ENCODE data around the gene LZTS3.

Gene LZTS3

DNA sequence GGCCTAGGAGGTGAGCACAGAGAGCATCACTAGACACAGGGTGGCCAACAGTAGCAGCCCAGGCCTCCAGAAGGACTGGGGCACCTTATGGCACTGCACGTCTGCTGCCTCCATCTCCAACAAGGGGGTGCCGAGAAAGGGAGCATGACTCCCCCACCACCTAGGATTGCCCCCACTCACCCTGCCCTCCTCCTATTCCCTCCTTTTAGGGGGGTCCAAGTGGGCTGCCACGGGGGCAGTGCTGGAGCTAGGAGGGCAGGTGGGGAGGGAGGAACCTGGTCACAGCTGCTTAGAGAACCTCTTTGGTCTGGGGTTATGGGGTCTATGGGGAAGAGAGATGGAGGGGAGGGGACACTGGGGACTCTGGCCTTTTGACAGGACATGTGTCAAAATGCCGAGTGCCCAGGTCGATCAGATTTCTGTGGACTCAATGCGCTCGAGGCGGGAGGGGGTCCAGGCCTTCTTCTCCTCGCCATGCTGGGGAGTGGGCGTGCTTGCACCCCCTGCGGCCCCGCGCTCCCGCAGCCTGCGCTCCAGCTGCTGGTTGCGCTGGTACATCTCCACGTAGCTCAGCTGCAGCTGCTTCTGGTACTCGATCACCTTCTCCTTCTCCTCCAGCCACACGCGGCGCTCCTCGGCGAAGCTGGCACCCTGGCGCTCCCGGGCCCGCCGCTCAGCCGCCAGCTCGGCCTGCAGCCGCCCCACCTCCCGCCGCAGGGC is 9.1 kb downstream of the LZTS3 start:
- Histone ChIP-seq H3K4me3 (ENCODE audit: low read depth, low read length) (no peak overlapping the region), H3K36me3 (ENCODE audit: control insufficient read depth in 2 of 2, insufficient read depth in 1 of 2, low read length in 2 of 2) (peaks cover 0 to 2% of the 10 kb centered on the region in 2 experiments; a peak in 1 of 3 replicates), H3K4me1 (ENCODE audit: control insufficient read depth, insufficient read depth, low read length) (no peaks in the 10 kb centered on the region), H3K27ac (ENCODE audit: extremely low read depth, low read depth, low read length) (no peak overlapping the region), H3K9me3 (ENCODE audit: control insufficient read depth, insufficient read depth, low read depth, low read length) (no peaks in the 10 kb centered on the region)
- POLR2A ChIA-PET, result no interaction called here
- TF ChIP-seq ZNF530 (tag by site-specific recombination; IDR thresholded peaks at IDR 0.05; ENCODE audit: low read depth), result no peak
- TF ChIP-seq GLI4 (tag by site-specific recombination; IDR thresholded peaks at IDR 0.05), result no peak
- TF ChIP-seq GLIS2 (tag by site-specific recombination; IDR thresholded peaks at IDR 0.05), result peak; percentile 44
- CTCF ChIA-PET, result no interaction called here

DNA sequence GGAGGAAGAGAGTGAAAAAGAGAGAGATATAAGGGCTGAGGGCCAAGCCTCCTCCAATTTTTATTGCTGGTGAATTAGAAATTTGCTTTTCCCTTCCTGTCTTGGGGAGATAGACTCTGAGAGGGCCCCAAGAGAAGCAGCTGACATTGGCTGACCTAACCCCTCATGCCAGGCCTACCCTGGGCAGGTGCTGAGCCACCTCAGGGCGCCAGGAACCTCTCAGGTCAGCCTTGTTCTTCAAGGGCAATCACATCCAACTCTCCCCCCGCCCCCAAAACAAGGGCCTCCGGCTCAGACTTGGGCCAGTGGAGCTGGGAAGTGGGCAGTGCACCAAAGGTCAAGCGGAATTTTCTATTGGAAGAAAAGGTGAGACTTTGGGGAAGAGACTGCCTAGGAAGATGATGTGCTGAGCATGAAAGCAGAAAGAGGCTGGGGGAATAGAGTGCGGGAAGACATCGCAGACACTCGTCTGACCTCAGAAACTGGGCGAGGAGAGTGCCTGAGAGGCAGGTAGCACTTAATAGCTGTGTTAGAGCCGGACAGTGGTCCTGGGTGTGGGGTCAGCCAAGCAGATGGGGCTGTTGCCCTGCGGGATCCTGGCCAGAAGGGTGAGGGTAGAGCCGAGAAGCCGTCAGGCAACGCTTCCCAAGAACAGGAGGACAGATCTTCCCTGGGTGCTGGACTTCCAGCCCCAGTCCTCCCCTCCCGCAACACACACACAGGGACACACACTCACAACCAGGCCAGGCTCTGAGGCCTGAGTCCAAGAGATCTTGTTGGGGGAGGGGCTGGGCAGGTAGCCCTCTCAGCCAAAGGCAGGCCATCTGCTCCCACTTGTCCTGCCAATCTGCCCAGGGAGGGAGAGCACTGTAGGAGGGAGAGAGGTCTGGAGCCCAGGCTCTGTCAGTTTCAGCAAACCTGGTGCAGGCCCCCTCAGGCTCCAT is 10.0 kb downstream of the LZTS3 start:
- CTCF ChIA-PET, result interaction anchor here (0.7 kb wide), 1 partner anchor 87 kb away, joined by 3 read pairs; no protein-coding TSS in a partner anchor
- no peak overlapping the region for H3K4me3 ChIP-seq (ENCODE audit: low read depth, low read length)
- no peak for TF ChIP-seq ZNF391 (tag by site-specific recombination; IDR thresholded peaks at IDR 0.05; ENCODE audit: borderline replicate concordance, low read depth)
- TF ChIP-seq, protein P1, sequence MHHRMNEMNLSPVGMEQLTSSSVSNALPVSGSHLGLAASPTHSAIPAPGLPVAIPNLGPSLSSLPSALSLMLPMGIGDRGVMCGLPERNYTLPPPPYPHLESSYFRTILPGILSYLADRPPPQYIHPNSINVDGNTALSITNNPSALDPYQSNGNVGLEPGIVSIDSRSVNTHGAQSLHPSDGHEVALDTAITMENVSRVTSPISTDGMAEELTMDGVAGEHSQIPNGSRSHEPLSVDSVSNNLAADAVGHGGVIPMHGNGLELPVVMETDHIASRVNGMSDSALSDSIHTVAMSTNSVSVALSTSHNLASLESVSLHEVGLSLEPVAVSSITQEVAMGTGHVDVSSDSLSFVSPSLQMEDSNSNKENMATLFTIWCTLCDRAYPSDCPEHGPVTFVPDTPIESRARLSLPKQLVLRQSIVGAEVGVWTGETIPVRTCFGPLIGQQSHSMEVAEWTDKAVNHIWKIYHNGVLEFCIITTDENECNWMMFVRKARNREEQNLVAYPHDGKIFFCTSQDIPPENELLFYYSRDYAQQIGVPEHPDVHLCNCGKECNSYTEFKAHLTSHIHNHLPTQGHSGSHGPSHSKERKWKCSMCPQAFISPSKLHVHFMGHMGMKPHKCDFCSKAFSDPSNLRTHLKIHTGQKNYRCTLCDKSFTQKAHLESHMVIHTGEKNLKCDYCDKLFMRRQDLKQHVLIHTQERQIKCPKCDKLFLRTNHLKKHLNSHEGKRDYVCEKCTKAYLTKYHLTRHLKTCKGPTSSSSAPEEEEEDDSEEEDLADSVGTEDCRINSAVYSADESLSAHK (tag by site-specific recombination; IDR thresholded peaks at IDR 0.05), result 0 out of 2 replicates have a peak, but pooled peaks have one; percentile 31
- TF ChIP-seq, protein P2, sequence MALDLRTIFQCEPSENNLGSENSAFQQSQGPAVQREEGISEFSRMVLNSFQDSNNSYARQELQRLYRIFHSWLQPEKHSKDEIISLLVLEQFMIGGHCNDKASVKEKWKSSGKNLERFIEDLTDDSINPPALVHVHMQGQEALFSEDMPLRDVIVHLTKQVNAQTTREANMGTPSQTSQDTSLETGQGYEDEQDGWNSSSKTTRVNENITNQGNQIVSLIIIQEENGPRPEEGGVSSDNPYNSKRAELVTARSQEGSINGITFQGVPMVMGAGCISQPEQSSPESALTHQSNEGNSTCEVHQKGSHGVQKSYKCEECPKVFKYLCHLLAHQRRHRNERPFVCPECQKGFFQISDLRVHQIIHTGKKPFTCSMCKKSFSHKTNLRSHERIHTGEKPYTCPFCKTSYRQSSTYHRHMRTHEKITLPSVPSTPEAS (tag by site-specific recombination; IDR thresholded peaks at IDR 0.05), result peak; percentile 53
- H3K4me1 ChIP-seq (ENCODE audit: control insufficient read depth, insufficient read depth, low read length), result no peaks in the 10 kb centered on the region
- no peak overlapping the region for H3K27ac ChIP-seq (ENCODE audit: extremely low read depth, low read depth, low read length)
- H3K9me3 ChIP-seq (ENCODE audit: control insufficient read depth, insufficient read depth, low read depth, low read length), result no peaks in the 10 kb centered on the region
- peaks cover 0 to 2% of the 10 kb centered on the region in 2 experiments; a peak in 2 of 3 replicates for H3K36me3 ChIP-seq (ENCODE audit: control insufficient read depth in 2 of 2, insufficient read depth in 1 of 2, low read length in 2 of 2)
- POLR2A ChIA-PET, result no interaction called here

DNA sequence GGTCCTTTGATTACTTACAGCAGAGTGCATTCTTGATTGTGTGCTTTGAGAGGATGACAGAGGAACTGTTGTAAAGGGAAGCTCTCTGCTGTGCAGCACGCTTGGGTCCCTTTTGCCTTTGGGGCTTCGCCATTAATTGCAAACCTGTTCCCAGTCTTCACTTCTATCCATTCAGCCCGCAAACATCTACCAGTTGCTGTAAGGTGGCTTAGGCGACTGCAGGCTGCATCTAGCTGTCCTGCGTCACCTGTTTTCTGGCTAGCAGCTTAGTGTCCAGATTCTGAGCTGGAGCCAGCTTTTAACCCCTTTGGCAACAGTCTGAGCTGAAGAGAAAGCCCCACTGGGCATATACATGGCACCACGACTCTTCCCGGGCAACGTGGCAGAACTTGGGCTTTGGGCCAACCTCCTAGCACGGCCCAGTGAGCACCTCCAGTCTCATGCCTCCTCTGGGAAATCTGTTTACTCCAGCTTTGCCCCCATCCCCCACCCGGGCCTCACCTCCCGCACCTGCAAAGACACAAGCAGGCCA is 11.2 kb downstream of the LZTS3 start:
- Histone ChIP-seq H3K4me3 (ENCODE audit: low read depth, low read length) (no peak overlapping the region), H3K36me3 (ENCODE audit: control insufficient read depth in 2 of 2, insufficient read depth in 1 of 2, low read length in 2 of 2) (peaks cover 3 to 7% of the 10 kb centered on the region in 2 experiments; a peak in 2 of 3 replicates), H3K9me3 (ENCODE audit: control insufficient read depth, insufficient read depth, low read depth, low read length) (no peaks in the 10 kb centered on the region), H3K27ac (ENCODE audit: extremely low read depth, low read depth, low read length) (no peak overlapping the region), H3K4me1 (ENCODE audit: control insufficient read depth, insufficient read depth, low read length) (peaks cover 10% of the 10 kb centered on the region)
- 0 out of 2 replicates have a peak, but pooled peaks have one; percentile 22 for TF ChIP-seq SCRT2 (tag by site-specific recombination; IDR thresholded peaks at IDR 0.05)
- TF ChIP-seq ZNF610 (tag by site-specific recombination; IDR thresholded peaks at IDR 0.05; ENCODE audit: borderline replicate concordance), result no peak
- TF ChIP-seq ZNF23 (tag by site-specific recombination; IDR thresholded peaks at IDR 0.05; ENCODE audit: borderline replicate concordance), result no peak
- TF ChIP-seq ZFP3 (tag by site-specific recombination; IDR thresholded peaks at IDR 0.05; ENCODE audit: low read depth), result no peak
- no peak for TF ChIP-seq ZNF324 (tag by site-specific recombination; IDR thresholded peaks at IDR 0.05)
- no peak for TF ChIP-seq ZNF132 (tag by site-specific recombination; IDR thresholded peaks at IDR 0.05; ENCODE audit: borderline replicate concordance)
- ChIA-PET POLR2A (no interaction called here), CTCF (interaction anchor here (1.2 to 1.5 kb wide), 3 partner anchors 9 to 109 kb away, joined by 3 to 4 read pairs (median 3); no protein-coding TSS in a partner anchor)
